HG03520 (cell line): ENCODE data around the gene LYPD1.

Experiments used
- ATAC-seq: cut with Tn5 transposase; IDR thresholded peaks from one replicate; pipeline ENCODE4 v1.9.1; 2021; ENCODE audit warnings: mild to moderate bottlenecking, moderate library complexity; ENCODE audit not compliant: unreplicated experiment

LYPD1 gene

GRCh38 chr2:132599556-132599955 is 70.4 kb downstream of the LYPD1 start:
- ATAC-seq, result no peak

- ATAC-seq, result no peak
Measured at GRCh38 chr2:132598536-132598935, 71.5 kb downstream of the LYPD1 start.

- no peak for ATAC-seq
Measured at GRCh38 chr2:132597831-132598230, 72.2 kb downstream of the LYPD1 start.

GRCh38 chr2:132597166-132597565 is 72.8 kb downstream of the LYPD1 start:
- ATAC-seq, result no peak

- no peak for ATAC-seq
Measured at GRCh38 chr2:132595693-132596092, 74.3 kb downstream of the LYPD1 start.

GRCh38 chr2:132595186-132595585 is 74.8 kb downstream of the LYPD1 start:
- ATAC-seq, result no peak
